ENCODE data around the gene MASP1. TPM values are rescaled to one million over a fixed set of nuclear protein-coding genes. Genes with fewer than 3 reads are reported as not detected.

Gene MASP1
- total RNA-seq, 4 donors from 2014 or later = 1.6 to 16.7 (median 2.4) TPM

DNA sequence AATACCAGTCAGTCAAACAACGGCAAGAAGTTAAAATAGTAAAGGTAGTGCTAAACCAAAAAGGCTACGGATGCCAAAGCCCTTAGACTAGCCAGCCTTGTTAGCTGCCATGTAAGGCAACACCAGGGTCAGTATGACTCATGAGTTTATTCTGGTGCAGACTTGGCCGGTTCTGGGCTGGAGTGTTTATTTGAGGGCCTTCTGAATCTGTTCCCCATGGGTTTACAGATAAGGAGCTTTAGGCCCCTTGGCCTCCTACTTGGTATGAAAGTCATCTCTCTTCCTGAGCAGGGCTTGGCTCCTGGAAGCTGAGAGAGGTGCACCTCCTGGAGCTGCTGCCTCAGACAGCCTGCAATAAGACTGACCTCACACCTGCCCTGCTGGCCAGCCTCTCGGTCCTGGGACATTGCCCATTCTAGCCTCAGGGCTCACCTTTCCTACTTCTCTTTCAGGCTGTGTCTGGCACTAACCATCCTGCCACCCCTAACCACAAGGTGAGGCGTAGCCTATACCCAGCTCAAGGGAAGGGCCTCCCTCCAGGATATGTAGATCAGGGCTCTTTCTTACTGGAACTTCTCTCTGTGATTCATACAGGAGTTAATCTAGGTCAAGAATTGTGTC lies 104.6 kb downstream of the MASP1 start:
- intact Hi-C loops (cut with DNase I; ENCODE audit: low total_unique reads) = no loop called here
- WGBS, 2 donors = 37 to 45% methylated on average over 5 of the region's 5 CpGs

DNA sequence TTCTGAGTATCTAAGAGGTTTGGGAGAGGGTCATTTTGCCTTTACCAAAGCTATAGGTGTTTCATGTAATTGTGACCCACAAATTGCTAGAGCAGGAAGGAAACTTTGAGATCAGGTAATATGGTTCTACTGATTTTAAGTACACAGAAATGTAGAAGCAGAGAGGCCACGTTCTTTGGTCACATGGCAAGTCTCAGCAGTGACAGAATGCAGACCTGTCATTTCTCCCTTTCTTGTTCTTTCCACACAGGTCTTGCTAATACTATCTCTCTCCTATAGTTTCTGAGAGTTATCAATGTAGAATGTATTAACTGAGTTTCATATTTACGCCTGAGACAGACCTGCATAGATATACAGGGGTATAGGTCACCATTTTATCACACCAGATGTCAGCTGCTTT lies 105.2 kb downstream of the MASP1 start:
- TF ChIP-seq, protein P1, sequence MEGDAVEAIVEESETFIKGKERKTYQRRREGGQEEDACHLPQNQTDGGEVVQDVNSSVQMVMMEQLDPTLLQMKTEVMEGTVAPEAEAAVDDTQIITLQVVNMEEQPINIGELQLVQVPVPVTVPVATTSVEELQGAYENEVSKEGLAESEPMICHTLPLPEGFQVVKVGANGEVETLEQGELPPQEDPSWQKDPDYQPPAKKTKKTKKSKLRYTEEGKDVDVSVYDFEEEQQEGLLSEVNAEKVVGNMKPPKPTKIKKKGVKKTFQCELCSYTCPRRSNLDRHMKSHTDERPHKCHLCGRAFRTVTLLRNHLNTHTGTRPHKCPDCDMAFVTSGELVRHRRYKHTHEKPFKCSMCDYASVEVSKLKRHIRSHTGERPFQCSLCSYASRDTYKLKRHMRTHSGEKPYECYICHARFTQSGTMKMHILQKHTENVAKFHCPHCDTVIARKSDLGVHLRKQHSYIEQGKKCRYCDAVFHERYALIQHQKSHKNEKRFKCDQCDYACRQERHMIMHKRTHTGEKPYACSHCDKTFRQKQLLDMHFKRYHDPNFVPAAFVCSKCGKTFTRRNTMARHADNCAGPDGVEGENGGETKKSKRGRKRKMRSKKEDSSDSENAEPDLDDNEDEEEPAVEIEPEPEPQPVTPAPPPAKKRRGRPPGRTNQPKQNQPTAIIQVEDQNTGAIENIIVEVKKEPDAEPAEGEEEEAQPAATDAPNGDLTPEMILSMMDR (IDR thresholded peaks at IDR 0.05) = no peak
- no peak for TF ChIP-seq POLR2A (IDR thresholded peaks at IDR 0.05)
- 81 to 82% methylated on average over 2 of the region's 2 CpGs for WGBS, 2 donors
- intact Hi-C loops (cut with DNase I; ENCODE audit: low total_unique reads) = no loop called here
- no peak overlapping the region for H3K4me3 ChIP-seq (ENCODE audit: low read depth, poor library complexity, severe bottlenecking)
- no peak for DNase-seq (ENCODE audit: low spot score in 2 of 2)

More for the DNA sequence above, 104.6 kb downstream of the MASP1 start:
- no peak for TF ChIP-seq POLR2A (IDR thresholded peaks at IDR 0.05)
- TF ChIP-seq, protein P1 (IDR thresholded peaks at IDR 0.05) = no peak
- no peak for DNase-seq (ENCODE audit: low spot score in 2 of 2)
- no peak overlapping the region for H3K4me3 ChIP-seq (ENCODE audit: low read depth, poor library complexity, severe bottlenecking)

DNA sequence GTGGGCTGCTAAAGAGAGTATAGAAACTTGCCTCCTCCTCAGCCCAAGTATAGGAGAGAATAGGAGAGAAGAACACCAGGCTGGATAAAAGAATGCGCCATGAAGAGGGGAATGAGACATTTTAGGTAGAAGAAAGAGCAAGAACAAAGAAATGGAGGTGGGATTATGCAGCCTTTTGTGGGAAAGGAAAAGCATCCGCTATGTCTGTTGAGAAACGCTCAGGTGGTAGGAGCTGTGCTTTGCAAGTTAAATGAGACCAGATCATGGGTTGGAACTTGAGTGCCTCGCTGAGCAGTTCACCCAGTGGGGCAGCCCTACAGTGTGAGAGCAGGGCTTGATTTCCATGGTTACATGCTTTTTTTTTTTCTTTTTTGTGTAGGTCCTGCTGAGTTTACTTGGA lies 105.8 kb downstream of the MASP1 start:
- TF ChIP-seq POLR2A (IDR thresholded peaks at IDR 0.05) = no peak
- TF ChIP-seq, protein P1 (IDR thresholded peaks at IDR 0.05) = no peak
- intact Hi-C loops (cut with DNase I; ENCODE audit: low total_unique reads) = no loop called here
- 89 to 95% methylated on average over 4 of the region's 4 CpGs for WGBS, 2 donors
- DNase-seq (ENCODE audit: low spot score in 2 of 2) = no peak
- no peak overlapping the region for H3K4me3 ChIP-seq (ENCODE audit: low read depth, poor library complexity, severe bottlenecking)

Other genes with a start within 250 kb of the MASP1 start
- gene RPL39L, start 152.2 kb downstream of the MASP1 start, total RNA-seq = 10 to 100 TPM in 2 of 4 donors, 1 to 10 TPM in 2; 3.0 to 29.8 (median 11.6) TPM
- gene RTP1, start 94.3 kb downstream of the MASP1 start, total RNA-seq = not detected
- 1 to 10 TPM in 1 of 4 donors, under 1 TPM in 2, not detected in 1; 0.21 to 1.3 (median 0.84) TPM for gene RTP4, start 76.6 kb upstream of the MASP1 start, total RNA-seq

Measured in lower leg skin (tissue), 4 donors.